Esophagus muscularis mucosa (tissue), 4 donors: ENCODE results near the gene TCEAL7. TPM values are rescaled to one million over a fixed set of nuclear protein-coding genes. Genes with fewer than 3 reads are reported as not detected.
"Not testable (repeated sequence)": the region's sequence is repeated elsewhere in the genome, so short reads cannot be mapped to it uniquely, and the experiment has no call there.

Experiments used
- DNase-seq: peaks from one replicate; pipeline ENCODE4 v3.0.0-alpha.2; 2017; ENCODE audit errors: extremely low spot score
- H3K27ac ChIP-seq, 4 donors: fragments of 200-600 bp; sonication (generic); replicated peaks in 1 of 4; 1 replicate in 3 of 4; 2 replicates in 1 of 4; pipeline ENCODE4 v1.5.1; 2016 to 2019; ENCODE audit warnings: mild to moderate bottlenecking in 1 of 4
- H3K27me3 ChIP-seq, 4 donors: fragments of 200-600 bp; sonication (generic); one replicate each; pipeline versions ENCODE4 v1.5.1 to v1.6.0; 2016 to 2019
- H3K36me3 ChIP-seq, 4 donors: fragments of 200-600 bp; sonication (generic); one replicate each; pipeline ENCODE4 v1.5.1; 2016 to 2019
- H3K4me1 ChIP-seq, 4 donors: fragments of 200-600 bp; sonication (generic); one replicate each; pipeline ENCODE4 v1.5.1; 2016 to 2019
- H3K4me3 ChIP-seq, 4 donors: fragments of 200-600 bp; sonication (generic); 1 replicate in 2 of 4; 2 replicates in 2 of 4; pipeline ENCODE4 v1.5.1; 2016 to 2019; ENCODE audit warnings: mild to moderate bottlenecking in 4 of 4, moderate library complexity in 1 of 4
- H3K9me3 ChIP-seq, 4 donors: fragments of 200-600 bp; sonication (generic); 1 replicate in 3 of 4; 2 replicates in 1 of 4; pipeline ENCODE4 v1.5.1; 2016 to 2019
- EP300 ChIP-seq: sonication (generic); formaldehyde crosslinking; IDR thresholded peaks from one replicate; pipeline ENCODE4 v1.6.1; 2017; ENCODE audit warnings: antibody characterized with exemption
- POLR2A ChIP-seq: fragments of 450-650 bp; IDR thresholded peaks from one replicate; pipeline ENCODE4 v1.6.1; 2017; ENCODE audit warnings: antibody characterized with exemption, moderate library complexity, mild to moderate bottlenecking, low read depth
- POLR2AphosphoS5 ChIP-seq, 2 donors: sonication (generic); formaldehyde crosslinking; IDR thresholded peaks; one replicate each; pipeline ENCODE4 v1.6.1; 2017; ENCODE audit warnings: antibody characterized with exemption in 2 of 2
- WGBS: methylation state at CpG from one replicate; pipeline ENCODE4 v1.1.5; 2018; 5-methylcytosine and 5-hydroxymethylcytosine counted together
- intact Hi-C: fragments of 100-400 bp; cut with DNase I; formaldehyde crosslinking; loops from one replicate; pipeline ENCODE4 v1.15.1; 2023
- total RNA-seq, 4 donors: library from RNA; depleted of rRNA; stranded (reverse); fragments of >200 nt; gene quantifications; one replicate each; pipeline versions ENCODE4 v1.1.0 to v1.2.1, GENCODE V29; 2016
- TF ChIP-seq, protein P1 (sequence below), 3 experiments: fragments of 200-600 bp in 2 of 3; fragments of 450-650 bp in 1 of 3; sonication (generic) in 2 of 3; IDR thresholded peaks; one replicate each; pipeline ENCODE4 v1.5.1; 2017 to 2019; ENCODE audit warnings: antibody characterized with exemption in 3 of 3, mild to moderate bottlenecking in 2 of 3, moderate library complexity in 1 of 3

TCEAL7 gene
- total RNA-seq, 4 donors from 2014 or later = 8.2 to 12.9 (median 10.6) TPM

GRCh38 chrX:103356858-103357257 is 26.8 kb downstream of the TCEAL7 start:
- Histone ChIP-seq H3K9me3 (no peaks in the 10 kb centered on the region), H3K27ac (peak overlapping the region; percentile 86 to 89 (median 88)), H3K36me3 (no peaks in the 10 kb centered on the region), H3K4me3 (peak overlapping the region; percentile 64 to 76 (median 70)), H3K4me1 (peaks cover 0 to 12% (median 4%) of the 10 kb centered on the region in 4 donors), H3K27me3 (no peaks in the 10 kb centered on the region)
- DNase-seq = no peak
- intact Hi-C loops = loop anchor here (2.0 kb wide), 1 partner anchor 20 kb away; the partner anchor contains the start of gene BEX3
- 23% methylated on average over 11 of the region's 13 CpGs for WGBS
- TF ChIP-seq EP300 = no peak
- TF ChIP-seq, protein P1, sequence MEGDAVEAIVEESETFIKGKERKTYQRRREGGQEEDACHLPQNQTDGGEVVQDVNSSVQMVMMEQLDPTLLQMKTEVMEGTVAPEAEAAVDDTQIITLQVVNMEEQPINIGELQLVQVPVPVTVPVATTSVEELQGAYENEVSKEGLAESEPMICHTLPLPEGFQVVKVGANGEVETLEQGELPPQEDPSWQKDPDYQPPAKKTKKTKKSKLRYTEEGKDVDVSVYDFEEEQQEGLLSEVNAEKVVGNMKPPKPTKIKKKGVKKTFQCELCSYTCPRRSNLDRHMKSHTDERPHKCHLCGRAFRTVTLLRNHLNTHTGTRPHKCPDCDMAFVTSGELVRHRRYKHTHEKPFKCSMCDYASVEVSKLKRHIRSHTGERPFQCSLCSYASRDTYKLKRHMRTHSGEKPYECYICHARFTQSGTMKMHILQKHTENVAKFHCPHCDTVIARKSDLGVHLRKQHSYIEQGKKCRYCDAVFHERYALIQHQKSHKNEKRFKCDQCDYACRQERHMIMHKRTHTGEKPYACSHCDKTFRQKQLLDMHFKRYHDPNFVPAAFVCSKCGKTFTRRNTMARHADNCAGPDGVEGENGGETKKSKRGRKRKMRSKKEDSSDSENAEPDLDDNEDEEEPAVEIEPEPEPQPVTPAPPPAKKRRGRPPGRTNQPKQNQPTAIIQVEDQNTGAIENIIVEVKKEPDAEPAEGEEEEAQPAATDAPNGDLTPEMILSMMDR (IDR thresholded peaks at IDR 0.05) = no peak
- no peak for TF ChIP-seq POLR2AphosphoS5 (IDR thresholded peaks at IDR 0.05)
- no peak for TF ChIP-seq POLR2A

DNA sequence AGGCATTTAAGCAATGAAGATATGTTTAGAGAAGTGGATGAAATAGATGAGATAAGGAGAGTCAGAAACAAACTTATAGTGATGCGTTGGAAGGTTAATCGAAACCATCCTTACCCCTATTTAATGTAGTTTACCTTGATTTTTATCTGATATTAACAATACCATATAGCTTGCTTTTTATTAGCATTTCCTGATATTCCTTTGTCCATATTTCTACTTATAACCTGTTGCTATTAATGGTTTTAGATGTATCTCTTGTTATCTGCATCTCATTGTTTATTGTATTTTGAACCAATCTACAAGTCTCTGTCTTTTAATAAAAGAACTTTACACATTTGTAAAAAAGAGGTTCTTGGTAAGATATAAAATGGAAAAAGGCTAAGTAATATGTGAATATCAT is 27.8 kb downstream of the TCEAL7 start:
- peaks cover 0 to 12% (median 4%) of the 10 kb centered on the region in 4 donors for H3K4me1 ChIP-seq
- H3K9me3 ChIP-seq = no peaks in the 10 kb centered on the region
- no peak for DNase-seq
- intact Hi-C loops = loop anchor here (2.0 kb wide), 1 partner anchor 19 kb away; the partner anchor contains the start of gene BEX3
- H3K27ac ChIP-seq = peak overlapping the region in 3 of 4 donors; percentile 87 to 89 (median 89)
- WGBS = 91% methylated on average over 2 of the region's 2 CpGs
- TF ChIP-seq EP300 (no peak), POLR2AphosphoS5 (IDR thresholded peaks at IDR 0.05) (no peak), POLR2A (no peak)
- TF ChIP-seq, protein P1 (IDR thresholded peaks at IDR 0.05) = no peak
- H3K27me3 ChIP-seq = no peaks in the 10 kb centered on the region
- H3K4me3 ChIP-seq = peak overlapping the region in 1 of 4 donors; percentile 64
- no peaks in the 10 kb centered on the region for H3K36me3 ChIP-seq

DNA sequence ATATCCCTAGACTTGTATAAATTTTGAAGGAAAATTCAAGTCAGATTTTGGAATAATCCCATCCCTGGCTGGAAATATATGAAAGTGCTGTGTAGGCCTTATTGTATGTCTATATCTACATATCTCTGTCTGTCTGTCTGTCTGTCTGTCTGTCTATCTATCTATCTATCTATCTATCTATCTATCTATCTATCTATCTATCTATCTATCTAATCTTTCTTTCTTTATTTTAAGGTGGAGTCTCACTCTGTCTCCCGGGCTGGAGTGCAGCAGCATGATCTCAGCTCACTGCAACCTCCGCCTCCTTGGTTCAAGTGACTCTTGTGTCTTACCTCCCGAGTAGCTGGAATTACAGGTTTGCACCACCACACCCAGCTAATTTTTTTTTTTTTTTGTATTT is 29.6 kb downstream of the TCEAL7 start:
- H3K4me3 ChIP-seq, DNase-seq, H3K36me3 ChIP-seq, H3K27ac ChIP-seq, H3K27me3 ChIP-seq, intact Hi-C loops, H3K9me3 ChIP-seq: not testable (repeated sequence)
- WGBS = 89% methylated on average over 3 of the region's 3 CpGs
- H3K4me1 ChIP-seq = peaks cover 0 to 12% (median 4%) of the 10 kb centered on the region in 4 donors

DNA sequence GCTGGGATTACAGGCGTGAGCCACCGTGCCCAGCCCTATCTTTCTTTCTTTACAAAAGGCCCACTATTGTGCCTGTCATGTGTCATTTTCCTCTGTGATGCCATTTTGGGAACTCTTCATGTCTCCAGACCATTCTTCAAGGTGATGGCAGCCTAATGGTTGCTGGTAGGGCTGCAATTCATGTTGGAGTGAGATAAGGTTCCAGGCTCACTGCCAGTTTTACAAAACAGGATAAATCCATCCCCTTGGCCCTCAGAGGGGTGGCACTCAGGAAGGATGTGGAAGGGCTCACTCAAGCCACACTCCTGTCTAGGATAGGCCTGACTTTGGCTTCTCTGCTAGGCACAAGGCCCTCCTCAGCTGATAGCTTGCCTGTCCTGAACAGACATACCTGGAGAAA is 30.1 kb downstream of the TCEAL7 start:
- H3K27ac ChIP-seq = no peak overlapping the region
- no peak for DNase-seq

GRCh38 chrX:103360916-103361315 is 30.9 kb downstream of the TCEAL7 start:
- intact Hi-C loops = no loop called here
- WGBS = 53% methylated on average over 2 of the region's 2 CpGs
- DNase-seq = no peak

More for the DNA sequence above, 30.1 kb downstream of the TCEAL7 start:
- intact Hi-C loops = no loop called here
- H3K36me3 ChIP-seq = no peaks in the 10 kb centered on the region
- H3K4me1 ChIP-seq = peaks cover 0 to 12% (median 4%) of the 10 kb centered on the region in 4 donors
- TF ChIP-seq, protein P1 (IDR thresholded peaks at IDR 0.05) = no peak
- TF ChIP-seq POLR2AphosphoS5 (IDR thresholded peaks at IDR 0.05) (no peak), EP300 (no peak), POLR2A (no peak)
- H3K4me3 ChIP-seq = no peak overlapping the region
- WGBS = 73% methylated on average over 2 of the region's 2 CpGs
- H3K9me3 ChIP-seq = no peaks in the 10 kb centered on the region
- H3K27me3 ChIP-seq = no peaks in the 10 kb centered on the region

More at GRCh38 chrX:103360916-103361315, 30.9 kb downstream of the TCEAL7 start:
- H3K27ac ChIP-seq = no peak overlapping the region
- peaks cover 0 to 8% (median 4%) of the 10 kb centered on the region in 4 donors for H3K4me1 ChIP-seq
- no peaks in the 10 kb centered on the region for H3K36me3 ChIP-seq
- no peak overlapping the region for H3K4me3 ChIP-seq
- no peaks in the 10 kb centered on the region for H3K27me3 ChIP-seq
- TF ChIP-seq POLR2A = no peak
- TF ChIP-seq, protein P1 (IDR thresholded peaks at IDR 0.05) = no peak
- no peak for TF ChIP-seq POLR2AphosphoS5 (IDR thresholded peaks at IDR 0.05)
- no peak for TF ChIP-seq EP300
- H3K9me3 ChIP-seq = no peaks in the 10 kb centered on the region
